Measurements from ENCODE around the gene FILIP1L.
A peak's percentile ranks its signal among the peaks of the same experiment; 100 is the strongest.
"Not testable (repeated sequence)": the region's sequence is repeated elsewhere in the genome, so short reads cannot be mapped to it uniquely, and the experiment has no call there.

FILIP1L gene

GRCh38 chr3:100099621-100100020, 14.7 kb downstream of the FILIP1L start:
- FAIRE-seq (no peak), DNase-seq (ENCODE audit: insufficient read length, low spot score) (no peak)
- TF ChIP-seq POLR2A (IDR thresholded peaks at IDR 0.05; ENCODE audit: low read depth, low read length): no peak

GRCh38 chr3:100098784-100099070, 15.6 kb downstream of the FILIP1L start:
- DNase-seq (ENCODE audit: insufficient read length, low spot score) (no peak), FAIRE-seq (no peak)
- TF ChIP-seq POLR2A (IDR thresholded peaks at IDR 0.05; ENCODE audit: low read depth, low read length): no peak

- FAIRE-seq (peak; percentile 70), DNase-seq (ENCODE audit: insufficient read length, low spot score) (no peak)
- no peak for TF ChIP-seq POLR2A (IDR thresholded peaks at IDR 0.05; ENCODE audit: low read depth, low read length)
These were observed 16.1 kb downstream of the FILIP1L start for GRCh38 chr3:100097919-100098783.

DNA sequence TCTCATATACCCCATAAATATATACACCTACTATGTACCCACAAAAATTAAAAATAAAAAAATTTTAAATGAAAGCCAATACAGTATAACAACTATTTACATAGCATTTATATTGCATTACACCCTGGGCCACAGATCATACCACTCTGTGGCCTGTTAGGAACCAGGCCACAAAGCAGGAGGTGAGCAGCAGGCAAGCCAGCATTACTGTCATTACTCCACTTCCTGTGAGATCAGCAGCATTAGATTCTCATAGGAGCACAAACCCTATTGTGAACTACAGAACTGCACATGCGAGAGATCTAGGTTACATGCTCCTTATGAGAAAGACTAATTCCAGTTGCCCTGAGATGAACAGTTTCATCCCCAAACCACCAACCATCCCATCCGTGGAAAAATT, 17.4 kb downstream of the FILIP1L start:
- DNase-seq (ENCODE audit: insufficient read length, low spot score): no peak
- no peak for TF ChIP-seq POLR2A (IDR thresholded peaks at IDR 0.05; ENCODE audit: low read depth, low read length)
- FAIRE-seq: peak; percentile 41

- not testable (repeated sequence) for FAIRE-seq
These were observed 18.0 kb downstream of the FILIP1L start for GRCh38 chr3:100096286-100096685.

GRCh38 chr3:100093831-100094230, 20.5 kb downstream of the FILIP1L start:
- DNase-seq (ENCODE audit: insufficient read length, low spot score) (no peak), FAIRE-seq (peak; percentile 38)
- TF ChIP-seq POLR2A (IDR thresholded peaks at IDR 0.05; ENCODE audit: low read depth, low read length): no peak

More at GRCh38 chr3:100096286-100096685, 18.0 kb downstream of the FILIP1L start:
- not testable (repeated sequence) for DNase-seq (ENCODE audit: insufficient read length, low spot score)

- FAIRE-seq: no peak
- TF ChIP-seq POLR2A (IDR thresholded peaks at IDR 0.05; ENCODE audit: low read depth, low read length): no peak
These were observed 23.7 kb downstream of the FILIP1L start for GRCh38 chr3:100090669-100091005.

GRCh38 chr3:100089812-100090668, 24.3 kb downstream of the FILIP1L start:
- DNase-seq (ENCODE audit: insufficient read length, low spot score): peak; percentile 12
- peak; percentile 78 for FAIRE-seq
- TF ChIP-seq POLR2A (IDR thresholded peaks at IDR 0.05; ENCODE audit: low read depth, low read length): no peak

More at GRCh38 chr3:100090669-100091005, 23.7 kb downstream of the FILIP1L start:
- DNase-seq (ENCODE audit: insufficient read length, low spot score): no peak

DNA sequence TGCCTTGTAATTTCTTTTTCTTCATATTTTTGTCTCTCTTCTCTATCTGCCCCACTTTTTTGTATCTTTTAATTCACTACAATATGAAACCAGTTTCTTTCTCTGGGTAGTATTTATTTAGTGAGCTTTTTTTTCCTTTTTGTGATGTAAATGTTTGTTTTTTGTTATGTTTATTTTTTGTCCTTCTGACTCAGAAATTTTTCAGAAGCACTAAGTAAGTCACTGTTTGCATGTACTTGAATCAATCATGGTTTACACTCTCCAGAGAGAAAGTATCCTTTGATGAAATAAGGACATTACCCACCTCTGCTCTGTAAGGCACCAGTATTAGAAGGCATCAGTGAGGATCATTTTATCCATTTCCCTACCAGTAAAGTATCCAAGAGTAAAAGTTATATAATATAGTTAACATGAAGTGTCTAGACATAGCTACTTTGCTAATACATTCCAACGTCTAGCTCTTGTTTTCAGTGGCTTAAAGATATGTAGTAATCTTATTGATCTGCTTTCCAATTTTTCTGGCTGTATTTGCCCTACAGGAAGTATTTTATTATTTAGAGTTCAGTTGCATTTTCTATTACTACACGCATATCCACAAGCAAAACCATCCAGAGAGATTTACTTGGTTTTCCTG, 25.4 kb downstream of the FILIP1L start:
- no peak for TF ChIP-seq POLR2A (IDR thresholded peaks at IDR 0.05; ENCODE audit: low read depth, low read length)
- peak; percentile 57 for FAIRE-seq
- no peak for DNase-seq (ENCODE audit: insufficient read length, low spot score)

DNA sequence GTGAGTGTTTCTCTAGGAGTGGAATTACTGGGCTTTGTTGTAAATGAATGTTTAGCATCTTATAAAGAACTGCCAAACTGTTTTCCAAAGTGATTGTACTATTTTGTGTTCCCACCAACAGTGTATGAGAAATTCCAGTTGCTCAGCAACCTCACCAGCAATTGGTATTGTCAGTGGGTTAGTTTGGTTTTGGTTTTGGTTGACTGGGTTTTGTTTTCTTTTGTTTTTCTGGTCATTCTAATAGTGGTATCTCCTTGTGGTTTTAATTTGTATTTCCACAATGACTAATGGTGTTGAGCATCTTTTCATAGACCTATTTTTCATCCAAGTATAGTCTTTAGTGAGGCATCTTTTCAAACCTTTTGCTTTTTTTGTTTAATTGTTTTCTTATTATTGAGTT, 27.1 kb downstream of the FILIP1L start:
- DNase-seq (ENCODE audit: insufficient read length, low spot score) (no peak), FAIRE-seq (peak; percentile 92)
- no peak for TF ChIP-seq POLR2A (IDR thresholded peaks at IDR 0.05; ENCODE audit: low read depth, low read length)

- TF ChIP-seq POLR2A (IDR thresholded peaks at IDR 0.05; ENCODE audit: low read depth, low read length): no peak
- FAIRE-seq: peak; percentile 11
- DNase-seq (ENCODE audit: insufficient read length, low spot score): no peak
These were observed 27.9 kb downstream of the FILIP1L start for GRCh38 chr3:100086401-100086800.

GRCh38 chr3:100084100-100084806, 30.0 kb downstream of the FILIP1L start:
- FAIRE-seq (no peak), DNase-seq (ENCODE audit: insufficient read length, low spot score) (no peak)
- TF ChIP-seq POLR2A (IDR thresholded peaks at IDR 0.05; ENCODE audit: low read depth, low read length): no peak

DNA sequence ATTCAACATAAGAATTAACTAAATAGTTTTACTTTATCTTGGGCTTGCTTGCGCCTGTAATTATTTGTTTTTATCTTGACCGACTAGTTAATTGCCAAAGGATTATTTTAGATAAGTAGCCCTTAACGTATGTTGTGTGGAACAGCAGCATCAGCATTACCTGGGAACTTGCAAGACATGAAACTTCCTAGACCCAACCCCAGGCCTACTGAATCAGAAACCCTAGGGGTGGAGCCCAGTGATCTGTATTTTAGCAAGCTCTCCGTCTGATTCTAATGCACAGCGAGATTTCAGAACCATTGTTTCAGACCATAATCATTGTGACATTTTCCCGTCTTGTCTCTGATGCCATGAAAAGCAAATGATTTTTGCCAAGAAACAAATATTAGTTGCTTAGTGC, 31.1 kb downstream of the FILIP1L start:
- DNase-seq (ENCODE audit: insufficient read length, low spot score) (no peak), FAIRE-seq (no peak)
- no peak for TF ChIP-seq POLR2A (IDR thresholded peaks at IDR 0.05; ENCODE audit: low read depth, low read length)

DNA sequence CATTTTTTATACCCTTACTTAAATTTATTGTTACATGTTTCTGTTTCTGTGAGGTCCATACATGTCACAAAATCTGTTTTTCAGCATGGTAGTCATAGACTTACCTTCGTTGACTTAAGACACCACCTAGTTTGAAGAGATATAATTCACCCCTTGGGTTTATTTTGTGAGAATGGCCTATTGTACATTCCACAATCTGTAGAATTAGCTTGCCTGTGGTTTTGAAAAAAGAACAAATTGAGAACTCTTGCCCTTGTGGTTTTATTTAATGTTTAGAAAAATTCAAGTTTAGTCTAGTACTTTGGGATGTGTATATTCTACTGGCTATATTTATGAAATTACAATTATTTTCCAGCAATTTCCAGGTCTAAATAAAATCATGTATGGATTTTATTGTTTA, 31.6 kb downstream of the FILIP1L start:
- DNase-seq (ENCODE audit: insufficient read length, low spot score) (no peak), FAIRE-seq (no peak)
- no peak for TF ChIP-seq POLR2A (IDR thresholded peaks at IDR 0.05; ENCODE audit: low read depth, low read length)

All from H54 (cell line).